Testis (tissue), 2 donors: Measurements from ENCODE around the gene C10orf95.

Experiments used
- CTCF ChIP-seq, 3 experiments: fragments of 450-650 bp in 2 of 3; fragments of 200-600 bp in 1 of 3; sonication (generic) in 1 of 3; IDR thresholded peaks; one replicate each; pipeline ENCODE4 v1.5.1; 2016 to 2019; ENCODE audit warnings: antibody characterized with exemption in 3 of 3, mild to moderate bottlenecking in 2 of 3, moderate library complexity in 1 of 3
- POLR2A ChIP-seq: fragments of 450-650 bp; IDR thresholded peaks from one replicate; pipeline ENCODE4 v1.6.1; 2017; ENCODE audit warnings: antibody characterized with exemption, mild to moderate bottlenecking, moderate library complexity

- TF ChIP-seq POLR2A = no peak
- TF ChIP-seq CTCF (IDR thresholded peaks at IDR 0.05) = no peak
Measured at GRCh38 chr10:102485093-102485784, 33.9 kb upstream of the C10orf95 start.
